ENCODE results near the gene PDSS1. TPM values are rescaled to one million over a fixed set of nuclear protein-coding genes. Genes with fewer than 3 reads are reported as not detected.

Gene PDSS1
- total RNA-seq, 1 donor from 2014 or later: 14.1 TPM

- Mint-ChIP-seq H3K9me3 (no peaks in the 10 kb centered on the region), H3K27me3 (no peaks in the 10 kb centered on the region), H3K27ac (peak overlapping the region; percentile 27), H3K4me3 (no peak overlapping the region), H3K36me3 (peaks cover 6% of the 10 kb centered on the region), H3K4me1 (ENCODE audit: unreplicated experiment) (no peaks in the 10 kb centered on the region)
- no peak for TF ChIP-seq CTCF (conservative IDR thresholded peaks at IDR 0.05)
- no peak for DNase-seq (ENCODE audit: extremely low spot score, unreplicated experiment)
Measured at GRCh38 chr10:26714415-26715136, 17.1 kb downstream of the PDSS1 start.

- no peak for TF ChIP-seq CTCF (conservative IDR thresholded peaks at IDR 0.05)
- Mint-ChIP-seq H3K27ac (peak overlapping the region; percentile 27), H3K27me3 (no peaks in the 10 kb centered on the region), H3K9me3 (no peaks in the 10 kb centered on the region), H3K36me3 (peaks cover 6% of the 10 kb centered on the region), H3K4me1 (ENCODE audit: unreplicated experiment) (no peaks in the 10 kb centered on the region), H3K4me3 (no peak overlapping the region)
- DNase-seq (ENCODE audit: extremely low spot score, unreplicated experiment): no peak
Measured at GRCh38 chr10:26715137-26715487, 17.6 kb downstream of the PDSS1 start.

- no peaks in the 10 kb centered on the region for H3K9me3 Mint-ChIP-seq
- no peak overlapping the region for H3K27ac Mint-ChIP-seq
- H3K27me3 Mint-ChIP-seq: no peaks in the 10 kb centered on the region
- TF ChIP-seq CTCF (conservative IDR thresholded peaks at IDR 0.05): no peak
- DNase-seq (ENCODE audit: extremely low spot score, unreplicated experiment): no peak
- peaks cover 6% of the 10 kb centered on the region for H3K36me3 Mint-ChIP-seq
- H3K4me1 Mint-ChIP-seq (ENCODE audit: unreplicated experiment): no peaks in the 10 kb centered on the region
- H3K4me3 Mint-ChIP-seq: no peak overlapping the region
Measured at GRCh38 chr10:26717476-26717875, 20.0 kb downstream of the PDSS1 start.

GRCh38 chr10:26721561-26721960 is 24.1 kb downstream of the PDSS1 start:
- Mint-ChIP-seq H3K4me1 (ENCODE audit: unreplicated experiment) (no peaks in the 10 kb centered on the region), H3K27me3 (no peaks in the 10 kb centered on the region), H3K4me3 (no peak overlapping the region), H3K9me3 (no peaks in the 10 kb centered on the region), H3K27ac (no peak overlapping the region), H3K36me3 (peaks cover 4% of the 10 kb centered on the region)
- TF ChIP-seq CTCF (conservative IDR thresholded peaks at IDR 0.05): no peak
- no peak for DNase-seq (ENCODE audit: extremely low spot score, unreplicated experiment)

GRCh38 chr10:26723016-26723415 is 25.5 kb downstream of the PDSS1 start:
- DNase-seq (ENCODE audit: extremely low spot score, unreplicated experiment): no peak
- H3K4me3 Mint-ChIP-seq: no peak overlapping the region
- no peak for TF ChIP-seq CTCF (conservative IDR thresholded peaks at IDR 0.05)
- H3K27ac Mint-ChIP-seq: no peak overlapping the region
- H3K36me3 Mint-ChIP-seq: peaks cover 4% of the 10 kb centered on the region
- no peaks in the 10 kb centered on the region for H3K27me3 Mint-ChIP-seq
- no peaks in the 10 kb centered on the region for H3K4me1 Mint-ChIP-seq (ENCODE audit: unreplicated experiment)
- H3K9me3 Mint-ChIP-seq: no peaks in the 10 kb centered on the region
